CD4-positive, alpha-beta T cell (primary cell): ENCODE data around the gene SOX15. TPM values are rescaled to one million over a fixed set of nuclear protein-coding genes. Genes with fewer than 3 reads are reported as not detected.

Experiments used
- ATAC-seq: fragments of 200-7000 bp; cut with Tn5 transposase; one replicate; pipeline ENCODE4 v1.10.0; 2022; ENCODE audit warnings: mild to moderate bottlenecking; ENCODE audit not compliant: poor library complexity
- CTCF ChIA-PET: fragments of 350-600 bp; sonication (Branson Sonifier 250); formaldehyde crosslinking; loops from one replicate; lab custom pipeline; 2021; ENCODE audit warnings: antibody characterized with exemption, inconsistent platforms; lab: Charles Lee
- POLR2A ChIA-PET: fragments of 350-600 bp; sonication (Branson Sonifier 250); formaldehyde crosslinking; loops from one replicate; lab custom pipeline; 2021; ENCODE audit warnings: antibody characterized with exemption, inconsistent platforms; lab: Charles Lee
- DNase-seq, 14 experiments: peaks; one replicate each; pipeline ENCODE4 v3.0.0-alpha.2; 2013 to 2020; ENCODE audit warnings: mixed read lengths in 2 of 14
- H3K27ac ChIP-seq, 2 donors: one replicate each; pipeline versions ENCODE4 v1.5.1 to v1.7.0; 2013; ENCODE audit warnings: low read length in 2 of 2, low read depth in 1 of 2, mild to moderate bottlenecking in 1 of 2
- H3K27me3 ChIP-seq, 2 experiments: 1 replicate in 1 of 2; 2 replicates in 1 of 2; pipeline versions ENCODE4 v1.6.1 to v1.7.0; 2013; ENCODE audit warnings: low read length in 2 of 2, control low read depth in 1 of 2, mild to moderate bottlenecking in 1 of 2, moderate library complexity in 1 of 2; ENCODE audit not compliant: insufficient read depth in 2 of 2, control insufficient read depth in 1 of 2
- H3K36me3 ChIP-seq: one replicate; pipeline ENCODE4 v1.6.1; 2013; ENCODE audit warnings: low read length, control low read depth; ENCODE audit not compliant: insufficient read depth
- H3K4me1 ChIP-seq: one replicate; pipeline ENCODE4 v1.6.1; 2013; ENCODE audit warnings: low read length, control low read depth; ENCODE audit not compliant: insufficient read depth
- H3K4me3 ChIP-seq: one replicate; pipeline ENCODE4 v1.5.1; 2013; ENCODE audit warnings: mild to moderate bottlenecking, low read length, moderate library complexity
- H3K9me3 ChIP-seq, 2 experiments: 1 replicate in 1 of 2; 2 replicates in 1 of 2; pipeline versions ENCODE4 v1.6.1 to v1.7.0; 2013; ENCODE audit warnings: low read length in 2 of 2, mild to moderate bottlenecking in 2 of 2, control low read depth in 1 of 2, moderate library complexity in 1 of 2; ENCODE audit not compliant: control insufficient read depth in 1 of 2, insufficient read depth in 1 of 2
- H3K27ac Mint-ChIP-seq: one replicate; pipeline ENCODE4 v1.8.0; 2020; ENCODE audit warnings: mixed read lengths
- H3K27me3 Mint-ChIP-seq: one replicate; pipeline ENCODE4 v1.8.0; 2021; ENCODE audit warnings: mixed read lengths
- H3K36me3 Mint-ChIP-seq: one replicate; pipeline ENCODE4 v1.8.0; 2021; ENCODE audit warnings: low read depth, mixed read lengths
- H3K4me1 Mint-ChIP-seq: one replicate; pipeline ENCODE4 v1.8.0; 2021; ENCODE audit warnings: low read depth, mixed read lengths
- H3K4me3 Mint-ChIP-seq: one replicate; pipeline ENCODE4 v1.8.0; 2020; ENCODE audit warnings: mild to moderate bottlenecking, mixed read lengths
- H3K9me3 Mint-ChIP-seq: one replicate; pipeline ENCODE4 v1.8.0; 2020; ENCODE audit warnings: mixed read lengths
- CTCF ChIP-seq: fragments of 200-600 bp; IDR thresholded peaks from one replicate; pipeline ENCODE4 v1.8.0; 2022; ENCODE audit warnings: antibody characterized with exemption, mild to moderate bottlenecking
- intact Hi-C, 2 experiments: fragments of 100-400 bp; cut with DNase I in 1 of 2; cut with micrococcal nuclease in 1 of 2; formaldehyde crosslinking; loops; one replicate each; pipeline versions ENCODE4 v1.15.1 to v1.9.0; 2023 to 2025; cut with DNase I, micrococcal nuclease
- total RNA-seq, 174 experiments: library from RNA in 2 of 174; stranded (reverse) in 2 of 174; gene quantifications; one replicate each; pipeline ENCODE4 v1.2.3 and lab custom pipeline; 2021 to 2026

Gene SOX15
- total RNA-seq, 2 experiments from 2014 or later = 0.30 TPM; not detected in 1

DNA sequence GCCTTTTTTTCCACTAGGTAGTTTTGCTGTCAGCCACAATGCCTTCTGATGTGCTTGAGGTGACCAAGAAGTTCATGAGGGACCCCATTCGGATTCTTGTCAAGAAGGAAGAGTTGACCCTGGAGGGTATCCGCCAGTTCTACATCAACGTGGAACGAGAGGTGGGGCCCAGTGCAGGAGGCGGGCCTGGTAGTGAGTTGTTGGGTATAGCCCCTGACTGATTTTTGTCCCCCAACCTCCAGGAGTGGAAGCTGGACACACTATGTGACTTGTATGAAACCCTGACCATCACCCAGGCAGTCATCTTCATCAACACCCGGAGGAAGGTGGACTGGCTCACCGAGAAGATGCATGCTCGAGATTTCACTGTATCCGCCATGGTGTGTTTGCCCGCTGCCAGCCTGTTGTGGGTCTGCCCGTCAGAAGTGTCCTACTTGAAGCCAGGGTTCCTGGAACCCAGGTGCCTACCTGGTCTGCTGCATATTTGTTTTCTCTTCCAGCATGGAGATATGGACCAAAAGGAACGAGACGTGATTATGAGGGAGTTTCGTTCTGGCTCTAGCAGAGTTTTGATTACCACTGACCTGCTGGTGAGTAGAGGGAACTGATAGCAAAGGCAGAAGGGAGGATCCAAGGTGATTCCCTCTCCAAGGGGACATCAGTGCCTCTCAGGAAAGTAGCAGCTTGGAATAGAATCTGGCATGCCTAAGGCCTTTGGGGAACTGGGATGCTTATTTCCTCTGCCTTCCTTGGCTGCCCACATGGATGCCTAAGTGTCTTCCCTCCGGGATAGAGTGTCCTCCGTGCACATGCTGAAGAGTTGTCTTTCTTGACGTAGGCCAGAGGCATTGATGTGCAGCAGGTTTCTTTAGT, 12.3 kb downstream of the SOX15 start:
- H3K27me3 ChIP-seq = no peaks in the 10 kb centered on the region
- H3K4me1 ChIP-seq = peaks cover 71% of the 10 kb centered on the region
- Mint-ChIP-seq H3K4me1 (peaks cover 83% of the 10 kb centered on the region), H3K4me3 (peak overlapping the region; percentile 70), H3K27me3 (peaks cover 3% of the 10 kb centered on the region), H3K9me3 (no peaks in the 10 kb centered on the region), H3K27ac (peak overlapping the region; percentile 34), H3K36me3 (peaks cover 82% of the 10 kb centered on the region)
- ATAC-seq = no peak
- no peaks in the 10 kb centered on the region for H3K9me3 ChIP-seq
- no peak overlapping the region for H3K27ac ChIP-seq
- TF ChIP-seq CTCF = no peak
- no peak for DNase-seq
- peaks cover 58% of the 10 kb centered on the region for H3K36me3 ChIP-seq
- POLR2A ChIA-PET = interaction anchor here (7.0 kb wide), 1 partner anchor 16 kb away, joined by 51 read pairs; the partner anchor contains the start of gene SENP3
- H3K4me3 ChIP-seq = no peak overlapping the region
- intact Hi-C loops = no loop called here
- CTCF ChIA-PET = no interaction called here

- Histone ChIP-seq H3K27ac (no peak overlapping the region), H3K36me3 (peaks cover 58% of the 10 kb centered on the region), H3K9me3 (no peaks in the 10 kb centered on the region), H3K4me3 (no peak overlapping the region), H3K27me3 (no peaks in the 10 kb centered on the region), H3K4me1 (peaks cover 70% of the 10 kb centered on the region)
- DNase-seq (no peak), ATAC-seq (no peak)
- intact Hi-C loops = no loop called here
- Mint-ChIP-seq H3K4me1 (peaks cover 85% of the 10 kb centered on the region), H3K9me3 (no peaks in the 10 kb centered on the region), H3K27me3 (peaks cover 3% of the 10 kb centered on the region), H3K4me3 (peak overlapping the region; percentile 70), H3K36me3 (peaks cover 88% of the 10 kb centered on the region), H3K27ac (peak overlapping the region; percentile 99)
- ChIA-PET POLR2A (interaction anchor here (0.7 to 7.0 kb wide), 6 partner anchors 12 to 142 kb away, joined by 3 to 51 read pairs (median 5); partner anchors contain the start of genes FXR2, SENP3, TMEM102 and TP53), CTCF (interaction anchor here (0.6 to 0.7 kb wide), 2 partner anchors 72 to 111 kb away, joined by 3 read pairs; no protein-coding TSS in a partner anchor)
- no peak for TF ChIP-seq CTCF
Observed at GRCh38 chr17:7576432-7576937, 13.4 kb downstream of the SOX15 start.

GRCh38 chr17:7575959-7576358, 13.9 kb downstream of the SOX15 start:
- peak overlapping the region; percentile 70 for H3K4me3 Mint-ChIP-seq
- H3K27me3 Mint-ChIP-seq = peaks cover 3% of the 10 kb centered on the region
- H3K9me3 Mint-ChIP-seq = no peaks in the 10 kb centered on the region
- H3K4me1 ChIP-seq = peaks cover 73% of the 10 kb centered on the region
- no peak overlapping the region for H3K4me3 ChIP-seq
- H3K9me3 ChIP-seq = no peaks in the 10 kb centered on the region
- H3K27ac Mint-ChIP-seq = peak overlapping the region; percentile 99
- H3K27me3 ChIP-seq = no peaks in the 10 kb centered on the region
- intact Hi-C loops = no loop called here
- ChIA-PET POLR2A (interaction anchor here (0.6 to 7.0 kb wide), 8 partner anchors 9 to 139 kb away, joined by 3 to 143 read pairs (median 5); partner anchors contain the start of genes FXR2, MPDU1, SENP3 and TP53), CTCF (interaction anchor here (0.7 kb wide), 1 partner anchor 112 kb away, joined by 3 read pairs; no protein-coding TSS in a partner anchor)
- H3K4me1 Mint-ChIP-seq = peaks cover 81% of the 10 kb centered on the region
- DNase-seq (no peak), ATAC-seq (no peak)
- peaks cover 63% of the 10 kb centered on the region for H3K36me3 ChIP-seq
- no peak for TF ChIP-seq CTCF
- no peak overlapping the region for H3K27ac ChIP-seq
- peaks cover 88% of the 10 kb centered on the region for H3K36me3 Mint-ChIP-seq
